ENCODE data around the gene RNF212.
A peak's percentile ranks its signal among the peaks of the same experiment; 100 is the strongest.

Gene RNF212

GRCh38 chr4:1090465-1091440 lies 22.6 kb downstream of the RNF212 start:
- no peak for DNase-seq (ENCODE audit: low read depth)

GRCh38 chr4:1090036-1090435 lies 23.3 kb downstream of the RNF212 start:
- DNase-seq (ENCODE audit: low read depth), result no peak

GRCh38 chr4:1087371-1087770 lies 26.0 kb downstream of the RNF212 start:
- DNase-seq (ENCODE audit: low read depth), result no peak

DNA sequence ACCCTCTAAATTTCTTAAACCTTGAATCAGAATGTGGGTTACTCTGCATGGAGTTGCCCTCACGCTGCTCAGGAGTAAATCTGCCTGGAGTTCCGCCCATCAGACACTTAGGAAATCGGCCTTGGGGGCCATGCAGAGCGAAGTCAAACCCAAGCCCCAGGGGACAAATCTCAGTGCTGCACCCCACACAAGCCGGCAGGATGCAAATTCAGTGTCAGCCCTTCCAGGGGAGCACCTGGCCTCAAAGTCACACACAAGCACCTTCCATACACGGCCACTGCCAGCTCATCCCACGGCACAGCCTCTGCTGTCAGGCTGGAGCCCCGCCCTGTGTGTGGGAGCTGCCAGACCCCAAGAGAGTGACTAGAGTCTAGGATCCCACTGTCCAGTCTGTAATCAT lies 27.4 kb downstream of the RNF212 start:
- DNase-seq (ENCODE audit: low read depth), result no peak

DNA sequence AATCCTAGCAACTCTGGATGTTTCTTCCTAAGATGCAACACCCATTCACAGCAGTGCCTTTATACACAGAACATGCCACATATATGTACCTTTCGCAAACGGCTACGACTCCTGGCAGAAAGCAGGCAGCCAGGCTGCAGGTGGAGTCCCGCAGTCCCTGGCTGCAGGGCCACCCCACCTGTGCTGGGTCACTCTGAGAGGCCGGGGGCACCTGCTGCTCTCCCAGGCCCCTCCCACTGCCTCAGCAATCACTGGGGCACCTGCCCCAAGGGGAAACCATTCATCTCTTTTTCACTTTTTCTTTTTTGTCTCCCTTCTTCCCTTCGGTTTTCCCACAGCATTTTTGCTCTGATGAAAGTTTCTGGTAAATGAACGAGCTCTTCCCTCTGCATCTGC lies 28.0 kb downstream of the RNF212 start:
- no peak for DNase-seq (ENCODE audit: low read depth)

GRCh38 chr4:1084796-1085403 lies 28.5 kb downstream of the RNF212 start:
- no peak for DNase-seq (ENCODE audit: low read depth)

GRCh38 chr4:1084394-1084793 lies 29.0 kb downstream of the RNF212 start:
- DNase-seq (ENCODE audit: low read depth), result no peak

DNA sequence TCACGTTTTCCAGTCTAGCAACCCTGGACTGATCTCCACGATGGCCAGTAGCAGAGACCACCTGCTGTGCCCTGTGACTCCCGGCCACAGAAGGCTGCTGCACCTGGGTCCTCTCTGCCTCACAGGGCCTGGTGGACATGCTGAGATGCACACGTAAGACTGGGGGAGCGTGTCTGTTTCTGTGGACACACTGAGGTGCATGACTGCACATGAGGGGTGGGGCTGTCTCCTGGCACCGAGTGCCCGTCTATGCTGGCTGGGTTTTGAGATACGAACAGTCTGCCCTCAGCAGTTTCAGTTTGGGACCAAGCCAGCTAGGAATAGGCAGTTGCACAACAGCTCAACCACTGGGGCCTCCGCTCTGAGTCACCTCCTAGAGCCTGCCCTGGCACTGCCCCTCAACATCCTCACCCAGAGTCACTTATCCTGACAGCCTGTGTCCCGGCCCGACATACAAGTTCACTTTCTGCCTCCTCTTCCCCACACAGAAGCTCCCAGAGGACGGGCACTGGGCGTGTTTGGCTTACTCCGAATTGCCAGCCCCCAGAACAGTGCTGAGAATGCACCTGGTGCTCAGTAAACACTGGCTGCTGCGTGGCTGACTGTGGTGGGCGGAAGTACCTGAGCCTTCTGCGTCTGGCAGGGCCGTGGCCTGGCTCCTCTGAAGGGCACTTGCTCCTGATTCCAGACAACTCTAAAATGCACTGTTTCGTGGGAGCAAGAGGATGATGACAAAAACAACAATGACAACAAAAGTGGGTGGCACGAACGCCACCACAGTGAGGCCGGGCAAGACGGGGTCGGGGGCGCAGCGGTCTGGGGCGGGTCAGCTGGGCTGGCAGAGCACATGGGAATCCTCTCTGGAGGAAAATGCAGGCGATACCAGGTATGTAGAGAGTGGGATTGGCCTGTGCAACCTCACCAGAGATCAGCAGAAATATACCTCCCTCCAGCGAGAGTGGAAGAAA lies 30.9 kb downstream of the RNF212 start:
- no peak for DNase-seq (ENCODE audit: low read depth)

DNA sequence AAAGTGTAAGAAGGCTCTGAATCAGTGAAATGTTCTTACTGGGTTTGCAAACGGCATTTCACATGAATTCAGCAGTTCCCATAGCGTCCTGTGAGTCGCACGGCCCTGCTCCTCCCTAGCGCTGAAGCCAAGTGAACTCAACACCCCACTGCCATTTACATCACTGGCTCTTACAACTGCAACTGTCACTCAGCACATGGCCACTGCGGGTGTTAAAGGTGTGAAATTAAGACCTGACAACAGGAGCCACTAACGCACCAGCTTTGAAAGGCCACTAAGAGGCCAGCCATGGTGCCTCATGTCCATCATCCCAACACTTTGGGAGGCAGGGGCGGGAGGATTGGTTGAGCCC lies 31.7 kb downstream of the RNF212 start:
- no peak for DNase-seq (ENCODE audit: low read depth)

DNA sequence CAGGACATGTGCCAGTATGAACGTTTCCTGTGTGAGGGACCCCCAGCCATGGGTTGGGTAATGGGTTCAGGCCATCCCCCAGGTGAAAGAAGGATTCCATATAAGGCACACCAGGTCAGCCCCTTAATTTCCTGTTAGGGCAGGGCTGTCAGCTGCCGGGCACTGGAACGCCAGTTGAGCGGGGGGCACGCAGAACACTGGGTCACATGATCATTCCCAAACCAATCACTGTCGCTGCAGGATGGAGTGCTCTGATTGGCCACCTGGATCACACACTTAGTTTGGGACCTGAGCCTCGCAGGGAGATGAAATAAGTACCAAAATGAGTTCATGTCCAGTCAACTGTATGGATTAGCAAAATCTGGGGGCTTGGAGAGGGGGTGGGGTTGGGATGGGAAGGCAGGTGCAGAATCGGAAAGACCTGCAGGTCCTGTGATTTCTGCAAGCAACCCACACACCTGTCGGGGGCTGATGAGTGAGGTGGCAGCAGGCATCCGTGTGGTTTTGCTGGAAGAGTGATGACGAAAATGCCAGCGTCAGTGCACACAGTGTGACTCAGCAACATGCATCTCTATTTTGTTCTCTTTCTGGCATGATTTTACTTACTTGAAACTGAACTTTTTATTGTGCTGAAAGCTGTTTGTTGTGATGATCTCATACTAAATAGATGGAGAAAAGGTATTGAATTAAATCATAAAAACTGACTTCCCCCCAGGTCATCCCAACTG lies 32.2 kb downstream of the RNF212 start:
- no peak for DNase-seq (ENCODE audit: low read depth)

- DNase-seq (ENCODE audit: low read depth), result no peak
Observed at GRCh38 chr4:1080432-1080831, 32.9 kb downstream of the RNF212 start.

- DNase-seq (ENCODE audit: low read depth), result no peak
Observed at GRCh38 chr4:1079711-1080265, 33.6 kb downstream of the RNF212 start.

GRCh38 chr4:1078490-1078889 lies 34.9 kb downstream of the RNF212 start:
- no peak for DNase-seq (ENCODE audit: low read depth)

DNA sequence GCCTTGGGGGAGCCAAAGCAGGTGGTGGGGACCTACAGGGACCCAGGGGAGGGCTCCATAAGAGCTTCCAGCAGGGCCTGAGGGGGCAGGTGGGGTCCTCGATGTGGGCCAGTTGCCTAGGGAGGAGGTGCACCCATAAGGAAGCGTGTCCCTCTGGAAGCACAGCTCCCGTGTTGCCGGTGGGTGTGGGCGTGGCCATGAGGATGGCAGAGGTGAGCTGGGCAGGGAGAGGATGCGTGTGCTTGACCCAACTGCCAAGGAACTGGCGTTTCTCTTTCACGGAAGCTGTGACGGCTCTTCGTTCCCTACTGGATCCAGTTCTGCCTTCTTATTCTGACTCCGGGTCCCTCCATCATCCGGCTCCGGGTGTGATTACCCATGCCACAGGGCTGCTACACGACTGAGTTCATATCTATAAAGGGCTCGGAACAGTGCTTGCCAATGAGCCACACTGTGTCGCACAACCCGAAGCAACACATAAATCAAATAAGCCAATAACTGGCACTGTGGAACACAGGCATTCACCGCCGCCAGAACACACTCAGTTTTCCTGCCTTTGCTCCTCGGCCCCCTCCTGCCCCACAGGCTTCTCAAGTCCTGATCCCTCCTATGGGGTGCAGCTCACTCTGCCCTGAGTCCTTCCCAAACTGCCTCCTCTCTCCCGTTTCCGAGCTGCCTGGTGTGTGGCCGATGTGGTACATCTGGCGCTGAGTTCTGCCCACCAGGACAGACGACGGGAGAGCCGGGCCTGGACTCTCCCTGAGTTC lies 35.5 kb downstream of the RNF212 start:
- DNase-seq (ENCODE audit: low read depth), result no peak

DNA sequence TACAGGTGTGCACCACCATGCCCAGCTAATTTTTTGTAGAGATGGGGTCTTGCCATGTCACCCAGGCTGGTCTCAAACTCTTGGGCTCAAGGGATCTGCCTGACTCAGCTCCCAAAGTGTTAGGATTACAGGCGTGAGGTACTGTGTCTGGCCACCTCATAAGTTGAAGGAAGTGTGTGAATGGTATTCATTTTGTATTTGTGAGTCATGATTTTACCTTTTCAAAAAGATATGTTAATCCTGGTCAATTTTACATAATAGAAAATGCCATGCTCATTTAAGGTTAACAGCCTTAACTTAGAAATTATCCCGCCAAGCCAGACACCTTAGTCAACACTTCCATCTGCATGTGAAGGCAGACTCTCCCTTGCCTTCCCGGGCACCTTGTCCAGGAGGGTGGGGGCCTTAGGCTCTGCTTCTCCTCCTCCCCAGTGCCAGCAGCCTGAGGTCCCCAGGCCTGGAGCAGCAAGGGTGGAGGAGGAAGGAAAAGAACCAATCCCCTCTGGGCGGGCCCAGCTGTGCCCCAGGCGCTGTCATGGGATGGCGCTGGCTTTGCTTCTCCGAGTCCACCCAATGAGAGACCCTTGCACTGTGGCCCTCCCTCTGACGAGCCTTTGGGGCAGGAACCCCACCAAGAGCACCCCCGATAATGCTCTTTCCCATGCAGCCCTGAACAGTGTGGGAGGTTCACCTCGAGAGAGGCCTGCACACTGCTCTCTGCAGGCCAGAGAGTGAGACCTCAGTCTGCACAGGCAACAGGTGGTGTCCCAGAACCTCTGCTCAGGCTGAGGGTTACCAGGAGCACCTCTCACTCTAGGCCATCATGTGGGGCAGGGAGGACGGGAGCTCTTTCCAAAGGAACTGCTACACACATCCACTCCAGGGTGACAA lies 37.3 kb downstream of the RNF212 start:
- DNase-seq (ENCODE audit: low read depth), result no peak

GRCh38 chr4:1075225-1075624 lies 38.1 kb downstream of the RNF212 start:
- no peak for DNase-seq (ENCODE audit: low read depth)

DNA sequence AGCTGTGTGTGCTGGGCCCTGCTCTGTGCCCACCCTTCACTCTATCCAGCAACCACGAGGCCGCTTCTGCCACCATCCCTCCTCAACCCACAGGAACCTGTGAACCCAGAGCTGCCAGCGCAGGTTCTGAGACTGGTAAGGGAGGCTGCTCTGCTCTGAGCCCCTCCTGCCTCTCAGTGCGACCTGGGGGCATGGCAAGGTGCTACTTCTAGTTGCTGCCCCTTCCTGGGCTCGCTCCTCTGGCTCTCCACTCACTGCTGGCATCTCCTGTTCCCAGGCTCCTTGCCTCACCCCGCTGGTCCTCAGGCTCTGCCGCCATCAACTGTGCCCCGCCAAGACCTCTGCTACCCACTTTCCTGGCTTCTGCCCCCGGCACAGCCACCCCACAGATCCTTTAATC lies 39.3 kb downstream of the RNF212 start:
- no peak for DNase-seq (ENCODE audit: low read depth)

DNA sequence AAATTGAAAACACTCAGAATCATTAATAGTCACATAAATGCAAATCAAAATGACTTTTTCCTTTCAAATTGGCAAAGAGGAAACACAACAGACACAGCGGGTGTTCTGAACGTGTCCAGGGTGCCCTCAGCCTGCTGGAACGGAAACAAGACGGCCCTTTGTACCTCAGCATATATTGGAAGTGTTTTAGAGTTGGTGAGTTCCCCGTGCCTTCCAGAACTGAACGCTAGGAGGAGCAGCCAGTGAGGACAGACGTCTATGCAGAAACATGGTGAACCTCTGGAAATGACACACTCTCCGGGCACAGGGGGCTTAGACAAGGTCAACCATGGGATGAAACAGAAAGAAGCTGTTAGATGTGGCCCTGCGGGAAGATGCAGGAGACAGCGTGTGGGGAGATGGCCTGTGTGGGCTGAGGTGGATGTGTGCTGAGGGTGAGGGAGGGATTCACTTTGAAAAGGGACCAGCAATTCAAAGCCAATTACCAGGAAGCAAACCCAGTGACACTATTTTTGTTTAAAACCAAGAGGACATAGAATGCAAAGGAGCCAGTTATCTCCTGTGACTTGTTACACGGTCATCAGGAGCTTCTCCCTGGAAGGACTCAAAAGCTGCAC lies 40.4 kb downstream of the RNF212 start:
- DNase-seq (ENCODE audit: low read depth), result peak; percentile 21

DNA sequence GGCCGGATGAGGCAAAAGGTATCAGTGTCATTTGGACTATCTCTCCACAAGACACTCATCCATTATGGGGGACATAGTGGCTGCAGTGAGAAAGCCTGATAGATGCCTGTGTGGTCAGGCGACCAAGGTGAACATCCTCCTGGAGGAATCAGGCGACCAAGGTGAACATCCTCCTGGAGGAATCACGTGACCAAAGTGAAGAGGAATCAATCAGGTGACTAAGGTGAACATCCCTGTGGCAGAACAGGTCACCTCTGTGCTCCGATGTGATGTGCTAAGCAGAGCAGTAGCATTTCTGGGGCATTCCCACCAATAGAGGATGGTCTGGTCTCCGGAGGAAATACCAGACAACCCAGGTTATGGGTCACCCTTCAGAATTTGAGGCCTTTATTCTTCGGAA lies 44.0 kb downstream of the RNF212 start:
- DNase-seq (ENCODE audit: low read depth), result no peak
